Activated naive CD4-positive, alpha-beta T cell treated with anti-CD3 and anti-CD28 coated beads, Interleukin-2, amount 50 U/mL, for 16 hours (primary cell): Measurements from ENCODE around the gene MEIS2.

Experiments used
- DNase-seq: peaks from one replicate; pipeline ENCODE4 v3.0.0-alpha.2; 2020

Gene MEIS2

GRCh38 chr15:36856339-36856973 lies 243.9 kb downstream of the MEIS2 start:
- DNase-seq = no peak

- no peak for DNase-seq
Observed at GRCh38 chr15:36850864-36851263, 249.5 kb downstream of the MEIS2 start.

GRCh38 chr15:36845270-36845669 lies 255.1 kb downstream of the MEIS2 start:
- no peak for DNase-seq

GRCh38 chr15:36844534-36844998 lies 255.8 kb downstream of the MEIS2 start:
- DNase-seq = no peak

- DNase-seq = no peak
Observed at GRCh38 chr15:36843822-36844221, 256.5 kb downstream of the MEIS2 start.

- no peak for DNase-seq
Observed at GRCh38 chr15:36841193-36841592, 259.2 kb downstream of the MEIS2 start.
